ENCODE measurements around the gene TRIO. TPM values are rescaled to one million over a fixed set of nuclear protein-coding genes. Genes with fewer than 3 reads are reported as not detected.
A peak's percentile ranks its signal among the peaks of the same experiment; 100 is the strongest.

The TRIO gene
- total and polyA plus RNA-seq, 2 of the 8 experiments (the other 6 are each of a cell fraction or from before 2014, with no cell fraction given), result 35.1 to 69.1 TPM

- Histone ChIP-seq H3K27me3 (replicated peaks in 1 of 4; ENCODE audit: control insufficient read depth in 3 of 4, extremely low read depth in 1 of 4, insufficient read depth in 3 of 4, low read length in 3 of 4) (no peaks in the 10 kb centered on the region), H3K14ac (ENCODE audit: insufficient read length) (no peak overlapping the region), H4K20me1 (replicated peaks in 1 of 2; ENCODE audit: control insufficient read depth in 1 of 2, insufficient read depth in 2 of 2, low read length in 2 of 2) (peaks cover 15 to 21% of the 10 kb centered on the region in 2 experiments), H2BK12ac (ENCODE audit: low read depth, low read length) (no peak overlapping the region), H3K4me3 (ENCODE audit: extremely low read depth in 1 of 4, insufficient read depth in 2 of 4, low read depth in 3 of 4, low read length in 4 of 4) (no peak overlapping the region), H2AK5ac (ENCODE audit: low read depth, low read length) (no peak overlapping the region), H3K56ac (replicated peaks; ENCODE audit: insufficient read length, low read depth, low read length) (no peak overlapping the region), H3K4me2 (ENCODE audit: insufficient read depth in 1 of 2, low read depth in 2 of 2, low read length in 2 of 2) (no peak overlapping the region), H3K9ac (replicated peaks in 1 of 4; ENCODE audit: extremely low read depth in 1 of 4, low read depth in 3 of 4, low read length in 3 of 4) (no peak overlapping the region), H3K36me3 (ENCODE audit: control insufficient read depth in 2 of 4, insufficient read depth in 4 of 4, low read length in 3 of 4) (no peaks in the 10 kb centered on the region), H4K91ac (replicated peaks; ENCODE audit: insufficient read length, low read length) (no peak overlapping the region), H3K23ac (ENCODE audit: insufficient read length) (no peak overlapping the region), H3K27ac (ENCODE audit: low read depth, low read length) (no peak overlapping the region), H4K5ac (ENCODE audit: insufficient read length, low read depth, low read length) (no peak overlapping the region), H4K8ac (ENCODE audit: extremely low read depth, insufficient read depth, low read length) (no peak overlapping the region), H2BK120ac (replicated peaks; ENCODE audit: low read depth, low read length) (no peak overlapping the region), H2AFZ (ENCODE audit: low read length) (no peak overlapping the region), H3K4ac (replicated peaks; ENCODE audit: insufficient read length, low read depth, low read length) (no peak overlapping the region), H2BK5ac (ENCODE audit: low read depth, low read length) (no peak overlapping the region), H3K23me2 (ENCODE audit: low read depth, low read length) (no peaks in the 10 kb centered on the region), H2BK20ac (ENCODE audit: low read length) (no peak overlapping the region), H3K4me1 (replicated peaks in 1 of 4; ENCODE audit: control insufficient read depth in 3 of 4, insufficient read depth in 4 of 4, low read length in 3 of 4) (peaks cover 6 to 31% (median 27%) of the 10 kb centered on the region in 4 experiments), H3K79me2 (ENCODE audit: control insufficient read depth in 1 of 2, insufficient read depth in 2 of 2, low read length in 2 of 2) (peaks cover 3 to 100% of the 10 kb centered on the region in 2 experiments), H3K9me3 (ENCODE audit: insufficient read depth in 2 of 2, low read depth in 1 of 2, low read length in 1 of 2) (no peaks in the 10 kb centered on the region), H3K79me1 (ENCODE audit: low read depth, low read length) (peaks cover 6% of the 10 kb centered on the region), H3K18ac (ENCODE audit: extremely low read depth, low read length) (no peak overlapping the region), H2BK15ac (ENCODE audit: low read length) (no peak overlapping the region)
- no peak; a peak in 1 of 4 replicates for TF ChIP-seq RAD21 (IDR thresholded peaks at IDR 0.05 in 1 of 2, conservative IDR thresholded peaks at IDR 0.05 in 1 of 2; ENCODE audit: low read depth in 2 of 2, low read length in 2 of 2)
- TF ChIP-seq CTCF (IDR thresholded peaks at IDR 0.05; ENCODE audit: control extremely low read depth in 1 of 3, insufficient read depth in 1 of 3, low read depth in 1 of 3, low read length in 3 of 3), result peak in 1 of 3 experiments; percentile 2; a peak in 1 of 4 replicates
- ChIA-PET CTCF (ENCODE audit: partially characterized antibody) (interaction anchor here (0.5 to 2.2 kb wide), 4 partner anchors 16 to 28 kb away, joined by 3 to 8 read pairs (median 6); no protein-coding TSS in a partner anchor), POLR2A (ENCODE audit: partially characterized antibody) (interaction anchor here (0.8 to 1.1 kb wide), 2 partner anchors 24 to 26 kb away, joined by 3 read pairs; no protein-coding TSS in a partner anchor)
- DNase-seq (ENCODE audit: low read depth in 1 of 2, low spot score in 2 of 2), result no peak
- 80% methylated on average over 6 of the region's 6 CpGs; no CpG with 5 or more reads in 1 of the 2 experiments for WGBS, 2 experiments (ENCODE audit: extremely low coverage in 1 of 2, insufficient coverage in 1 of 2, insufficient read length in 1 of 2, insufficient replicate concordance in 2 of 2, low coverage in 1 of 2, low lambda C conversion rate in 2 of 2, missing lambda C conversion rate in 1 of 2)
- no peak for FAIRE-seq
These were observed 99.3 kb downstream of the TRIO start for GRCh38 chr5:14242447-14242846.
